GM19324 (cell line): Measurements from ENCODE around the gene B4GALNT4.
"Not testable (repeated sequence)": the region's sequence is repeated elsewhere in the genome, so short reads cannot be mapped to it uniquely, and the experiment has no call there.

ENCODE experiments used
- ATAC-seq: cut with Tn5 transposase; IDR thresholded peaks from one replicate; pipeline ENCODE4 v1.9.1; 2021; ENCODE audit warnings: mild to moderate bottlenecking, moderate library complexity; ENCODE audit not compliant: unreplicated experiment, low FRiP score

The B4GALNT4 gene

DNA sequence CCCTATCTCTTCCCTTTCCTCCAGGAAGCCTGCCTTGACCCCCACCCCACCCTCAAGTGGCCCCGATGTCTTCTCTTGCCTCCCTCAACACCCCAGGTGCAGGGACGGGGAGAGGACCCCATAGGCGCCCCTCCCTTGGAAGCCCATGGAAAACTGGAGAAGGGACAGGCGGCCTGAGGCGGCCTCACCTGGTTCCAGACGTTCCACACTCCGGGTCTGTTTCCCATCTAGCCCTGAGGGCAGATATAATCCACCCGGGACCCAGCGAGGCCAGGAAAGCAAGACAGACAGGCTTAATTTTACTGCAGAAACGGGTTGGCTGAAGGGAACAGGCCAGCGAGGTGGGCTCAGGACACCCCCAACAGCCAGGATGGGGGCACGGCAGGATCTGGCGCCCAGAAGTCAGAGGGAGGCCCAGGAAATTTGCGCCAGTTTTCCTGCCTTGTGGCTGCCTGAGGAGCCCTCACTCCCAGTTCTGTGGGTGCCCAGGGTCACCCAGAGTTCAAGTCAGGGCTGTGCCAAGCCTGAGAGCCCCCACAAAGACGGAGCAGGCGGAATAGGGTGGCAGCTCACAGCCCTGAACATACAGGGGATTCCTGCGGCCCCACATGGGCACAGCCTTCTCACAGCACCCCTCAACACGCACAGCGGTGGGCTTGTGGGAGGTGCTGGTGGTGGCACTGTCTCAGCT is 48.5 kb downstream of the B4GALNT4 start:
- no peak for ATAC-seq

DNA sequence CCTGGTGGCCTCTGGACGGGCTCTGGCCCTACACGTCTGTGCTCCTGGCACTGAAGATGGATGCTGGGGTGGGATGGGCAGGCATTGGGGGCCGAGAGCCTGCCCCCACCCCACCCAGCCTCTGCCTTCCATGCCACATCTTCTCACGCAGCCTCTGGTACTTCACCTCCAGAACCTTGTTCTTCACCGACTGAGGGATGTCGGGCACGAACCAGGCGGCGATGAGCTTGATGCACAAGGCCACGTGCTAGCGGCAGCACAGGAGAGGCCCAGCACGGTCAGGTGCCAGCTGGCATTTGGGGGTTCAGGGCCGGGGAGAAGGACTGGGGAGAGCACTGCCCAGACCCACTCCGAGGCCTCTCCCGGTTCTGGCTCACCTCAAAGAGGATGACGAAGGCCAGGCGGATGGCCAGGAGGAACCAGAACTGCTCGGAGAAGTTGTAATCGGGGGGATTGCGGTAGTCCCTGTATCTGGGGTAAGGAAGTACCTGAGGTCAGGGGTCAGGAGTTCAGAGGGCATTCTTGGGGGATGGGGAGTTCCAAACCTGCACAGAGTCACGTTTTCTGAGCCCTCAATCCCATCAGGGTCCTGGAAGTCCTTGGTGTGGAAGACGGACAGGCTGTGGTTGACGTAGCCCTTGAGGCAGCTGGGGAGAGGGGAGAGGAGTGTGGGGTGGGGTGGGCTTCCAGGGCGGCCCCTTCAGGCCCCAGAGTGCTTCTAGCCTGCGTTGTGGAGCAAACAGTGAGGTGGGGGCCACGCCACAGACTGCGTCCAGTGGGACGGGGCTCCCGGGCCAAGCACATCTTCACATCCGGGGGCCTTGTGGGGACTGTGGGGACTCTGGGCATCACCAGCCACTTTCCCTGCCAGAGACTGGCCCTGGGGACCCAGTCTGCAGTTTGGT is 49.3 kb downstream of the B4GALNT4 start:
- no peak for ATAC-seq

DNA sequence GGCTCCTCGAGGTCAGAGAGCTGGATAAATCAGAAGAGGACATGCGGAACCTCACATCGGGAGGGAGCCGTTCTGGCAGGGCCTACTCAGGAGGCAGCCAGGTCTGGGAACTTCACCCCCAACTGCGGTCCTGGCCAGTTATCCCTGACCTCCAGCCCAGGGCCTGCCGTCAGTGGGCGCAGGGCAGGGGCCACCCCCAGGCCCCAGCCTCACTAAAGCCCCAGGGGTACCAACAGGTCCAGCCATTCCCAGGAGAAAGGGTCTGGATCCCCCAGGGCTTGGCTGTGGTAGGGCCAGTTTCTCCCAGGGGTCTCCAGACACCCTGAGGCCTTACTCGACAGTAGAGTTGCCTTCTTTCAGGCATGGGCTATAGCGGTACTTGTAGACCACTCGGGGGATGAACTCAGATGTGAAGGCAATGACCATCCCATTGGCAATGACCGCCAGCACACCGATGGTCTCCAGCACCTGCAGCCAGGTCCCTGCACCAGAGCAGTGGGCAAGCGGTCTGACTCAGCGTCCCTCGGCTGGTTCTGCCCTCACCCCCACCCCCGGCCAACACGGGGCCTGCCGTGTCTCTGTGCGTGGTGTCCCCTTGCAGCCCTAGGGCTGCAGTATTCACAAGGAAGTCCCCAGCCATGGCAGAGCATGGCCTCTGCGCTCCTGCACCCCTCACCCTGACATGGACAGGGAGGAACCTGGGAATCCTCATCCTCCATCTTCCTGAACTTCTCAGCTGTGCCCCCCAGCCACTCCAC is 50.1 kb downstream of the B4GALNT4 start:
- no peak for ATAC-seq

DNA sequence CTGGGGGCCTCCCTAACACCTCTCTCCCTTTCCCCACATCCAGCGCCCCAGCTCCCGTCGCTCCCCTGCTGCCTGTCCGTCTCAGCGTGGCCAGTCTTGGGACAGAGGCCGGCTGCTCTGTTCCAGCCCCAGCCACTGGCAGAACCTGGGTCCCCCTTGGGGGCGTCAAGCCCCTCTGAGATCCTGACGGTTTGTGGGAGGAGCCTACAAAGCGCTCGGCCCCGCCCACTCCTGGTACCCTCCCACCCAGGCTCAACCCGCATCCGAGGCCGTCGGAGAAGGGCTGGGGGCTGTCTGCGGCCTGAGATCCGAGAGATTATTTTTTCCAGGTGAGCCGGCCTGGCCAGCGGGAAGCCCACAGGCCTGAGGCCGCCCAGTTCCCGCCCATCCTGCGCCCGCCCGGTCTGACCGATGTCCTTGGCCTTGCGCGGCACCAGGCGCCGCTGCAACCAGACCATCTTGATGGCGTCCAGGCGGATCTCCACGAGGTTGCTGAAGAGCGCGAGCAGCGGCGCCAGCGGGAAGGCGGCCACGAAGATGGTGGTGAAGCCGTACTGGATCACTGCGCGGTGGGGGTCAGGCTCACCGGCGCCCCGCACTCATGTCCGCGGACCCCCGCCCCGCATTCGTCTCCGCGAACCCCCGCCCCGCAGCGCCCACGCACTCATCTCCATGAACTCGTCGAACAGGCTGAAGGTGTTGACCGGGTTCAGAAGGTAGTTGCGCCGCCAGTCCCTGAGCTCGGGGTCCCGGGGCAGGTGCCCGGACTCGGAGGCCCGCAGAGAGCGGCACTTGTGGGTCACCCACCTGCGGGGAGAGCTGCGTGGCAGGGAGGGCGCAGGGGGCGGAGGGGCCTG is 51.0 kb downstream of the B4GALNT4 start:
- ATAC-seq, result no peak

DNA sequence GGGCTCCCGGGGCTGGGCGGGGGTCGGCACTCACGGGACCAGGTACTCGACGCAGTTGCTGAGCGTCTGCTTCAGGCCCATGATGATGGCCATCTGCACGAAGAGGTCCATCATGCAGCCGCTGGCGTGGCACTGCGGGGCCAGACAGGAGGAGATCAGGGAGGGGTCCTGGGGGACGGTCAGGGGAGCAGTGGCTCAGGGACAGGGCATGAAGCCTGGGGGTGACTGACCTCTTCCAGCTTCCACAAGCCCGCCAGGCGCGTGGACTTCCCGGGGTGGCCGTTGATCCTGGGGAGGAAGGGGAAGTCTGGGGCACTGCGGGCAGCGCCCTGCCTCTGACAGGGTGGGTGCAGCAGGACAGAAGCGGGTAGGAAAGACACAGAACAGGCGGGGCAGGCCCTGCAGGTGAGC is 51.6 kb downstream of the B4GALNT4 start:
- ATAC-seq, result no peak

DNA sequence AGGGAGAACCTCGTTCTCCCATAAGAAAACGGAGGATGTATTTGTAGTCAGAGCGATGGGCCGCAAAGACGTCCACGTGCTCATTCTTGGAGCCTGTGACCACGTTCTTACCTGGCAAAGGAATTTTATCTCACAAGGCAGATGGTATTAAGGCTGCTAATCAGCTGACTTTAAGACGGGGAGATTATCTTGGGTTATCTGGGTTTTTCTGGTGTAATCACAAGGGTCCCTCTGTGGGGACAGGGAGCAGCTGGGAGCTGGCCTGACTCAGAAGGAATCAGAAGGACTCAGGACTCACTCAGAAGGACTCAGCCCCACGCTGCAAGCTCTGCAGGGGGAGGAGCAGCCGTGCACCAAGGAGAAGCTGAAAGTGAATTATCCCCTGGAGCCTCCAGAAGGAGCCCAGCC is 53.0 kb downstream of the B4GALNT4 start:
- no peak for ATAC-seq

DNA sequence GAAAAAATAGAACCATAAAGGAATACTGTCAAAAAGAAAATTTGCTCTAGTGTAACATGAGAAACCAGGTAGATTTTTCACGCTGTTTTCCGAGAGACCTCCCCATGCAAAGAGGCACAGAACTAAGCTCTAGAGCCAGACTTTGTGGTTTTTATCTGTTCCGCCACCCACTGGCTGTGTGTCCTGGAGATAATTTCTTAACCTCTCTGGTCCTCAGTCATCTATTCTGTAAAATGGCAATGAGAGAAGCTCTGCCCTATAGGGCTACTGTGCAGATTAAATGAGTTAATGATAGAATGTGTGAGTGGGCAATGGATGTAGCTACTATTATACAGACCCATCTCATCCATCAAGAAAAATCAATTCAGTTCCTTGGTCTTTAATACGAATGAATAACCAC is 54.9 kb downstream of the B4GALNT4 start:
- no peak for ATAC-seq

DNA sequence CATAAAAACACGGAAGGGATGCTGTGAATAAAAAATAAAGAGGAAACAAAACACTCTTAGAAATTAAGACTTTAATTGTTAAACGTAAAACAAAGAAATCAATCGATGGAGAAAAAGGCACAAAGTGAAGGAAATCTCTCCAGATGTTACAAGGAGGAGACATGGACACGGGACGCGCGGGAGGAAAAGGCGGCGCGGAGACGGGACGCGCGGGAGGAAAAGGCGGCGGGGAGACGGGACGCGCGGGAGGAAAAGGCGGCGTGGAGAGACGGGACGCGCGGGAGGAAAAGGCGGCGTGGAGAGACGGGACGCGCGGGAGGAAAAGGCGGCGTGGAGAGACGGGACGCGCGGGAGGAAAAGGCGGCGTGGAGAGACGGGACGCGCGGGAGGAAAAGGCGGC is 55.5 kb downstream of the B4GALNT4 start:
- not testable (repeated sequence) for ATAC-seq

DNA sequence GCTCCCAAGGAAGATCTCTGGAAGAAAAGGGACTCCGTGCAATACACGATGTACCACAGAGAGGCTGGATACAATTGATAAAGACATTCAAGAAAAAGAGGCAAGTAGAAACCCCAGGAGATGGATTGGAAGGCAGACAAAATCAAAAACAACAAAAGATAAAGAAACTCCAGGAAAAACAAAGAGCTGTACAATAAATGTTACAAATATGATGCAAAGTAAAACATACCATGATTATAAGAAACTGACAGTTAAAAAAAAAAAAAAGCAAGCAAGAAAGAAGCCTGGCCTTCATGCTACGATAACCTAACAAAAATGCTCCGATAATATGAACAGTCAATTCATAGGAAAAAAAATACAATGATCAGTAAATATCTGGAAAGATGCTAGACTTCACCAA is 56.0 kb downstream of the B4GALNT4 start:
- no peak for ATAC-seq

DNA sequence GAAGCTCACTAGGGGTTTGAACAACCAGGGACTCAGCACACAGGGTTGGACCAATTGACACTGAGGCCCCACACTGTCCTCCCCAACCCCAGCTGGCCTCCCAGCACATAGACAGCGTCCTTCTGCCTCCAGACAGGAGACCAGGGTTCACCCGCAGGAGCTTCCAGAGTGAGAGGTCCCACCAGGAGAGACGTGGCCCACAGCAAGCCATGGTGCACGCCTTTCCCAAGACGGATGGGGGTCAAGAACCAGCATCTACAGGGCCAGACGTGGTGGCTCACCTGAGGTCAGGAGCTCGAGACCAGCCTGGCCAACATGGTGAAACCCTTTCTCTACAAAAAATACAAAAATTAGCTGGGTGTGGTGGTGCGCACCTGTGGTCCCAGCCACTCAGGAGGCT is 57.6 kb downstream of the B4GALNT4 start:
- no peak for ATAC-seq

DNA sequence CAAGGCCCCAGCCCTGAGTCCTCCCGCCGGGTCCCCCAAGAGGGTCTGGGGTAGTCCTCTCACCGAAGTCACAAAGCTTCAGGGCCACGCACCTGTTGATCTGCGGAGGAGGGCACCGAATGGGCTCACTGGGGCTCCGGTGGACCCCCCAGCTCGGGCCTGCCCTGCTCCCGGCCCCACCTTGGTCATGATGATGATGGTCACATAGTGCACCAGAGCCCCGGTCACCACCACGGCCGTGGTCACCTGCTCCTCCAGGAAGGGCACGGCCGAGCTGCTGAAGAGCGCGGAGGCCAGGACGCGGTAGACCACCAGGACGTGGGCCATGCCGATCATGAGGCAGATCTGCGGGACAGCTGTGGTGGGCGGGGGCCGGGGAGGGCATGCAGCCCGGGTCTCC is 59.0 kb downstream of the B4GALNT4 start:
- no peak for ATAC-seq

DNA sequence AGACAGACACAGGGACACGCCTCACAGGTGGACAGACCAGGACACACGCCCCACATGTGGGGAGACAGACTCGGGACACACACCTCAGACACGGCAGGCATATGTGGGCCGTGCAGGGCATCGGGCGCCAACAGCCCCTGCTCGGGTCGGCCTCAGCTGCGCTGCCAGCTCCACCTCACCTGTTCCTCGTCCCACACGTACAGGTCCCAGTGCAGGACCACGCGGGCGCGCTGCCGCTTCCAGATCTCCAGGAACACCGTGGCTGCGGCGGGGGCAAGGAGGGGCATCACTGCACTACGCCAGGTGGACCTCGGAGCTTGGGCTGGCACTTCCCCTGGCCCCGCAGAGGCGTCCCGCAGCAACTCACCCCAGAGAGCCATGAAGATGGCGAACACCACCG is 60.1 kb downstream of the B4GALNT4 start:
- ATAC-seq, result no peak

DNA sequence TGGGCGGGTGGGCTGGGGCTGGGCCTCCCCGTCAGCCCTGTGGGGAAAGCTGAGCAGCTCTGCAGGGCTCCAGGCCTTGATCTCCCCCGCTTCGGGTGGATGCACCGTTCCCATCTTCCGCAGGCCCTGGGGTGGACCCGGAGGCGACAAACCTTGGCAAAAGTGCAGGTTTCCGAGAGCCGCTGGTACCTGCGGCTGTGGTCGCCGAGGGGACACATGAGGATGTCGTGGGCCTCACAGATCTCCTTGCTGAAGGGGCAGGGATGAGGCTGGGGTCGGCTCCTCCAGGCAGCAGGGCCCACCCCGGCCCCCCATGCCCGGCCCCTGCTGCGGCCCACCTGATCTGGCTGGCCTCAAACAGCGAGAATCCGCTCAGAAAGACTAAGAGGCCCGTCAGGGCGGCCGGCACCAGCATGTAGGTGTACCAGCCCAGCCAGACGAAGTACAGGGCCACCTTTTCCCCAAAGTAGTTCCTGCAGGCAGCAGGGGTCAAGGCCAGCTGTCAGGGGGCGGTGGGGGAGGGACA is 60.7 kb downstream of the B4GALNT4 start:
- no peak for ATAC-seq
